IgD-negative memory B cell (primary cell): ENCODE data around the gene NOL3. TPM values are rescaled to one million over a fixed set of nuclear protein-coding genes. Genes with fewer than 3 reads are reported as not detected.

Experiments
- H3K27ac Mint-ChIP-seq, 3 donors: one replicate each; pipeline ENCODE4 v1.8.0; 2020 to 2022; ENCODE audit warnings: mild to moderate bottlenecking in 3 of 3, mixed read lengths in 3 of 3, moderate library complexity in 1 of 3
- H3K27me3 Mint-ChIP-seq: one replicate; pipeline ENCODE4 v1.8.0; 2021; ENCODE audit warnings: mixed read lengths
- H3K36me3 Mint-ChIP-seq: one replicate; pipeline ENCODE4 v1.8.0; 2020; ENCODE audit warnings: mild to moderate bottlenecking, mixed read lengths
- H3K4me1 Mint-ChIP-seq, 3 donors: one replicate each; pipeline ENCODE4 v1.8.0; 2020 to 2022; ENCODE audit warnings: mixed read lengths in 3 of 3, mild to moderate bottlenecking in 1 of 3
- H3K4me3 Mint-ChIP-seq, 4 donors: one replicate each; pipeline ENCODE4 v1.8.0; 2020 to 2022; ENCODE audit warnings: mild to moderate bottlenecking in 4 of 4, mixed read lengths in 4 of 4, moderate library complexity in 3 of 4
- H3K9me3 Mint-ChIP-seq, 3 donors: one replicate each; pipeline ENCODE4 v1.8.0; 2020 to 2021; ENCODE audit warnings: mixed read lengths in 3 of 3, mild to moderate bottlenecking in 1 of 3
- polyA plus RNA-seq: library from polyadenylated mRNA; unstranded; fragments of 300-500 nt; fragmentation: Illumina TruSeq; gene quantifications from one replicate; pipeline ENCODE4 v1.2.3, GENCODE V29; 2021

The NOL3 gene
- polyA plus RNA-seq, 1 donor from 2014 or later = not detected

DNA sequence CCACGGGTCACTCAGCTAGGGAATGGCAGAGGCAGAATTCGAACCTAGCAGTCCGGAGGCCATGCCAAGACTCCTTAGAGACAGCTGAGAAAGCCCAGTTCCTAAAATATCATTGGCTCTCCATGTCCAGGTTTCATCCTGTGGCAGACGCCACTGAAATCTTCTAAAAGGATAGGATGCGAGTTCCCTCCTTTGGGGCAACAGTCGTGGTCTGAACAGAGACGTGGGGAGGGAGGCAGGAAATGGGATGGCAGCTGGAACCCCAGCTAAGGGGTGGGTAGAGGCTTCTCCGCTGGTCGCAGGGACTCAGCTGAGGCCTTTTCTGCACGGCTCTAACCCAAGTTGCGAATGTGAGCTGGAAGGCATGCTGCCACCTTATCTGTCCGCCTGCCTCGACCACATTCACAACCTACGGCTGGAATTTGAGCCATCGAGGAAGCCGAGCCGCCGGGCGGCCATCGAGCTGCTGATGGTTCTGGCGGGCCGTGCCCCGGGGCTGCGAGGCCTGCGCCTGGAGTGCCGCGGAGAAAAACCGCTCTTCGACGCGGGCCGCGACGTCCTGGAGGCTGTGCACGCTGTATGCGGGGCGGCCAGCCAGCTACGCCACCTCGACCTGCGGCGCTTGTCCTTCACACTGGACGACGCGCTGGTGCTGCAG is 7.7 kb upstream of the NOL3 start:
- Mint-ChIP-seq H3K27ac (peak overlapping the region in 2 of 3 donors; percentile 82 to 97), H3K27me3 (peaks cover 41% of the 10 kb centered on the region), H3K4me1 (peaks cover 22 to 26% (median 25%) of the 10 kb centered on the region in 3 donors), H3K36me3 (no peaks in the 10 kb centered on the region), H3K4me3 (peak overlapping the region in 3 of 4 donors; percentile 75 to 99 (median 87)), H3K9me3 (no peaks in the 10 kb centered on the region)

DNA sequence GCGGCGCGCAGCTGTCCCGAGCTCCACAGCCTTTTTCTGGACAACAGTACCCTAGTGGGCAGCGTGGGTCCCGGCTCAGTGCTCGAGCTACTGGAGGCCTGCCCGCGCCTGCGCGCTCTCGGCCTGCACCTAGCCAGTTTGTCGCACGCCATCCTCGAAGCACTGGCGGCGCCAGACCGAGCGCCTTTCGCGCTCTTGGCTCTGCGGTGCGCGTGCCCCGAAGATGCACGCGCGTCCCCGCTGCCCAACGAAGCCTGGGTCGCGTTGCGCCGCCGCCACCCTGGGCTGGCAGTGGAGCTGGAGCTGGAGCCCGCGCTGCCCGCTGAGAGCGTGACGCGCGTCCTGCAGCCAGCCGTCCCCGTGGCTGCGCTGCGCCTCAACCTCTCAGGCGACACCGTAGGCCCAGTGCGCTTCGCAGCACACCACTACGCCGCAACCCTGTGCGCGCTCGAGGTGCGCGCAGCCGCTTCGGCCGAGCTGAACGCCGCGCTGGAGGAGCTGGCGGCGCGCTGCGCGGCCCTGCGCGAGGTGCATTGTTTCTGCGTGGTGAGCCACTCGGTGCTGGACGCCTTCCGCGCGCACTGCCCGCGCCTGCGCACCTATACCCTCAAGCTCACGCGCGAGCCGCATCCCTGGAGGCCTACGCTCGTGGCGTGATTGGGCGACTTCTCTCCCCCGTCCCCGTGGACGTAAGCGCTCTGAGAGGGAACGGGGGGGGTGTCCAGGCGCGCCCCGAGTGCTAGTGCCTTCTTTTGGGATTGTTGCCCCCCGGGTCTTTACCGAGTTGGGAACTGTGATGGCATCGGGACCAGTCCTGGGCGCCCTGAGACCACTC is 7.0 kb upstream of the NOL3 start:
- peaks cover 14 to 21% (median 18%) of the 10 kb centered on the region in 3 donors for H3K4me1 Mint-ChIP-seq
- no peaks in the 10 kb centered on the region for H3K9me3 Mint-ChIP-seq
- H3K27ac Mint-ChIP-seq = peak overlapping the region in 2 of 3 donors; percentile 63 to 64
- H3K36me3 Mint-ChIP-seq = no peaks in the 10 kb centered on the region
- H3K27me3 Mint-ChIP-seq = peaks cover 48% of the 10 kb centered on the region
- peak overlapping the region; percentile 68 to 99 (median 80) for H3K4me3 Mint-ChIP-seq

DNA sequence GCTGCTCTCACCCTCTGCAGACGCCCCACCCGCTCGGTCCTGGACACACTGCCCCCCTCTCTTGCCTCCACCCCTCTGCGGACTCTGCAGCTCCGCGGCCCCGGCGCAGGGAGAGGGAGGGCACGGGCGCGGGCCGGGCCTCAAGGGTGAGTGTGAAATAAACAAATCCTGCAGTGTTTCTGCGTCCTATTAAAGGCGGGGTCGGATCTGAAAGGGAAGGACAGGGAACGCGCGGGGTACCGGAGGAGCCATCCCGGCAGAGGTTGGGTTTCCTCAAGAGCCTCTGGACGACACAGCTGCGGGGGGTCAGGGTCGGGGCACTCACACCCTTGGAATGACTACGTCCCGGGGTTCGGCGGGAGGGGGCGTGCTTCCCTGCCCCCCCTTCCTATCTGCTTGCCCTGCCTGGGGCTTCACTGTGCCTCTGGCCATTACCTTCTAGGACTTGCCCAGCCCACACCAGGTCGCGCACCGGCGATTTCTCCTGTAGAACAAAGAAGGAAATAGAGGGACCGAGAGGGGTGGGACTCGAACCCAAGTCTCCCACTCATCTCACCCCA is 6.3 kb upstream of the NOL3 start:
- H3K4me3 Mint-ChIP-seq = peak overlapping the region; percentile 68 to 82 (median 72)
- H3K27me3 Mint-ChIP-seq = peaks cover 54% of the 10 kb centered on the region
- H3K36me3 Mint-ChIP-seq = no peaks in the 10 kb centered on the region
- H3K9me3 Mint-ChIP-seq = no peaks in the 10 kb centered on the region
- H3K4me1 Mint-ChIP-seq = peaks cover 11 to 14% (median 12%) of the 10 kb centered on the region in 3 donors
- H3K27ac Mint-ChIP-seq = peak overlapping the region in 2 of 3 donors; percentile 63 to 64

DNA sequence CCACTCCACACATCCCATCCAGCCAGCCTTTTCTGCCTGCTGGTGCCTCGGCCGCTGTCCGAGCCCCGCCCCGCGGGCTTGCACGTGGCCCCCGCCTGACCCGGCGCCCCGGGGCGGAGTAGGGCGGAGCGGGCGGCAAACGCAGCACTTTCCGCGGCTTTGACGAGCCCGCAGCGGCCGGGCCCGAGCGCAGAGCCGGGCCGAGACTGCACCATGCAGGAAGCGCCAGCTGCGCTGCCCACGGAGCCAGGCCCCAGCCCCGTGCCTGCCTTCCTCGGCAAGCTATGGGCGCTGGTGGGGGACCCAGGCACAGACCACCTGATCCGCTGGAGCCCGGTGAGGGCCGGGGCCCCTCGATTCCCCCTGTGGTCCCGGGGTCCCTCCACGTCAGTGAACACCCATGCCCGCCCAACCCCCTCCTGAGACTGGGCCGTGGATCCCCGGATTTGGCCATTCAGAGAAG is 5.7 kb upstream of the NOL3 start, which contains the start of gene HSF4:
Gene HSF4 (plus strand): TSS at position 147 of the 463 bp plus-strand sequence. CDS start 67 bp downstream, at position 214.
- H3K27me3 Mint-ChIP-seq = peaks cover 54% of the 10 kb centered on the region
- H3K9me3 Mint-ChIP-seq = no peaks in the 10 kb centered on the region
- H3K4me3 Mint-ChIP-seq = peak within 1 kb of the TSS; percentile 68 to 82 (median 76)
- peak within 1 kb of the TSS in 2 of 3 donors; percentile 63 to 79 for H3K27ac Mint-ChIP-seq
- H3K4me1 Mint-ChIP-seq = peaks cover 12 to 15% (median 12%) of the 10 kb centered on the region in 3 donors
- H3K36me3 Mint-ChIP-seq = no peaks in the 10 kb centered on the region

DNA sequence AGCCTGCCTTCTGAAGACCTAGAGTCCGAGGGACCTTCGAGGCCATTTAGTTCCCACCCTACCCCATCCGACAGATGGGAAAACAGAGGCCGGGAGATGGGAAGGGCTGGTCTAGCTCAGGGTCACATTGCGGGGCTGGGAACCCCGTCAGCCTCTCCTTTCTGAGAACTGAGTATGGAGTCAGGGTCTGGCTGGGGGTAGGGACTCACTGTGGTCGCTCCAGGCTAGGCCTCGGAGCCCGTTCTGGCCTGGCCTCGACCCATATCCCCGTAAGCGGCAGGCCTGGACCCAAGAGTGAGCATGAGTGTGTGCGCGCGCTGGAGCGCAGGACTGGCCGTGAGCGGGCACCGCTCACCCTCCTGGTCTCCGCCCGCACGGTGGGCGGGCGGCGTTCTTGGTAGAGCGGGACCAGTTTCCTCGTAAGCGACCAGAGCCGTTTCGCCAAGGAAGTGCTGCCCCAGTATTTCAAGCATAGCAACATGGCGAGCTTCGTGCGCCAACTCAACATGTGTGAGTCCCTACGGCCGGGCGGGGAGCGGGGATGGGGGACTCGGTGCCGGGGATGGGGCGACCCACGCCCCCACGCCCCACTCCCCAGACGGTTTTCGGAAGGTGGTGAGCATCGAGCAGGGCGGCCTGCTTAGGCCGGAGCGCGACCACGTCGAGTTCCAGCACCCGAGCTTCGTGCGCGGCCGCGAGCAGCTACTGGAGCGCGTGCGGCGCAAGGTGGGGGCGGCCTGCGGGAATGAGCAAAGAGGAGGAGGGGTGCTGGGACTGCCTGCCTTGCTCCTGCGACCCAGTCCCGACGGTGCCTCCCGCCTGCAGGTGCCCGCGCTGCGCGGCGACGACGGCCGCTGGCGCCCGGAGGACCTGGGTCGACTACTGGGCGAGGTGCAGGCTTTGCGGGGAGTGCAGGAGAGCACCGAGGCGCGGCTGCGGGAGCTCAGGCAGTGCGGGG is 4.9 kb upstream of the NOL3 start:
- H3K4me3 Mint-ChIP-seq = peak overlapping the region; percentile 12 to 75 (median 64)
- H3K4me1 Mint-ChIP-seq = peaks cover 14 to 20% (median 15%) of the 10 kb centered on the region in 3 donors
- no peaks in the 10 kb centered on the region for H3K36me3 Mint-ChIP-seq
- peaks cover 60% of the 10 kb centered on the region for H3K27me3 Mint-ChIP-seq
- peak overlapping the region in 1 of 3 donors; percentile 79 for H3K27ac Mint-ChIP-seq
- H3K9me3 Mint-ChIP-seq = no peaks in the 10 kb centered on the region

DNA sequence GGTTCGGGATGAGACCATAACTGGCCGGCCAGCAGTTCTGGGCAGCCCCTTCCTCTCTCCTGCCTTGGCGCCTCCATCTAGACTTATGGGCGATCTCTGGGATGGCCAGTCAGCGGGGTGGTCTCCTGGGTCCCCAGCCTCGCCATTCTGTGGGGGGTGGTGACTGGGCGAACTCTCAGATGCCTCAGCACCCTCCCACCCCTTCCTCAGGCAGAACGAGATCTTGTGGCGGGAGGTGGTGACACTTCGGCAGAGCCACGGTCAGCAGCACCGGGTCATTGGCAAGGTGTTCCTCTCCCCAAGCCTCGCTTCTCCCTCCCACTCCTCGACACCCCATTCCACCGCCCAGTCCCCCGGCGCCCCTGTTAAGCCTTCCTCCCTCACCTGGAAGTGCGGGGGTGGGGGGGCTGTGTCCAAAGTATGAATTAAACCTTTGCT is 4.2 kb upstream of the NOL3 start:
- Mint-ChIP-seq H3K36me3 (no peaks in the 10 kb centered on the region), H3K9me3 (no peaks in the 10 kb centered on the region), H3K4me1 (peaks cover 13 to 18% (median 15%) of the 10 kb centered on the region in 3 donors), H3K27me3 (peaks cover 62% of the 10 kb centered on the region), H3K4me3 (peak overlapping the region in 1 of 4 donors; percentile 12), H3K27ac (peak overlapping the region in 1 of 3 donors; percentile 39)

DNA sequence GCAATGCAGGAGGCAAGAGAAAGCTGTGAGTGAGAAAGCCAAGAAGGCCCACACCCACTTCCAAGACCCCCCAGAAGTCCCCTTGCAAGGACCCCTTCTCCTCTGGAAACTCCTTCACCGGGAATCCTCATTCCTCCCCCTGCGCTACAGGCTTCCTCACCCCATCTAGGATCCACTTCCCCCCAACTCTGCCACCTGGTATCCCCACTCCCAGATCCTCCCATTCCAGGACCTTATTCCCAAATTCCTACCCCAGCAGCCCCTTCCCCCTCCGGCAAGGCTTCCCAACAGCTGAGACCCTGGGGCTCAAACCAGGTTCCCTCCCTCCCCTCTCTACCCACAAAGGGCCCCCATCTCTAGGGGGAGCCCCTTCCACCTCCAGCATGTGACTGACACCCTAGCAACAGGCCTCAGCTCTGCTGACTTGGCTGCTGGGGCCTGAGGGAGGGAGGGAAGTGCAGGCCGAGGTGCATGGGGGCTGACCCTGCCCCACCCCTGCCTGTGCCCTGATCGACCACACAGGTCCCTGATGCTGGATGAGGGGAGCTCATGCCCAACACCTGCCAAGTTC is 3.7 kb upstream of the NOL3 start:
- Mint-ChIP-seq H3K36me3 (no peaks in the 10 kb centered on the region), H3K27me3 (peaks cover 64% of the 10 kb centered on the region), H3K4me1 (peaks cover 14 to 20% (median 15%) of the 10 kb centered on the region in 3 donors), H3K27ac (peak overlapping the region; percentile 39 to 88 (median 65)), H3K9me3 (no peaks in the 10 kb centered on the region), H3K4me3 (peak overlapping the region in 1 of 4 donors; percentile 60)

DNA sequence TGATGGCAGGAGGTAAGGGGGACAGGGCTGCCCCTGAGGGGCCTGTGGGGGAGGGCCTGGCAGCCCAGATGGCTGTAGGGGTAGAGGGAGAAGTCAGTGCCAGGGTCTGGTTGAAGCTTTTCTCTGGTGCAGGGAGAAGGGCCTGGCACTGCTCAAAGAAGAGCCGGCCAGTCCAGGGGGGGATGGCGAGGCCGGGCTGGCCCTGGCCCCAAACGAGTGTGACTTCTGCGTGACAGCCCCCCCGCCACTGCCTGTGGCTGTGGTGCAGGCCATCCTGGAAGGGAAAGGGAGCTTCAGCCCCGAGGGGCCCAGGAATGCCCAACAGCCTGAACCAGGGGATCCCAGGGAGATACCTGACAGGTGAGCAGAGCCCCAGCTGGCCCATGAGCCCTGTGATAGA is 2.8 kb upstream of the NOL3 start:
- H3K9me3 Mint-ChIP-seq = peaks cover 0 to 1% (median 0%) of the 10 kb centered on the region in 3 donors
- H3K4me3 Mint-ChIP-seq = peak overlapping the region in 1 of 4 donors; percentile 50
- H3K4me1 Mint-ChIP-seq = peaks cover 10 to 15% (median 15%) of the 10 kb centered on the region in 3 donors
- H3K27me3 Mint-ChIP-seq = peaks cover 63% of the 10 kb centered on the region
- H3K27ac Mint-ChIP-seq = no peak overlapping the region
- no peaks in the 10 kb centered on the region for H3K36me3 Mint-ChIP-seq

DNA sequence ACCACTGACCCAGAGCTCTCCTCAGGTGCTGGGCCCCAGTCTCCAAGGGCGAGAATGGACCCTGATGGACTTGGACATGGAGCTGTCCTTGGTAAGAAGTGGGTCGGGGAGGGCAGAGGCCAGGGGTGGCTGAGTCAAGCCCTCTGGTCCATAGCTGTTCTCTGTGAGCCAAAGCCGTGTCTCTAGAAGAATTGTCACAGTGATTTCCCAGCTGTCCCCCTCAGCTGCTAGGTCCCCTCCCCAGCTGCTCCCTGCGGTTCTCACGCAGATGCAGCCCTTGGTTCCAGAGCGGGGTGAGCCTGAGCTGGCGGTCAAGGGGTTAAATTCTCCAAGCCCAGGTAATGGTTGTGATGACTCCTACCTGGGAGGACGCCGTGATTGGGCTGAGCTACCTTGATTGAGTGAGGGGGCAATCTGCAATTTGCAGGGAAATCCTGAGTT is 1.3 kb upstream of the NOL3 start:
- Mint-ChIP-seq H3K27me3 (peaks cover 69% of the 10 kb centered on the region), H3K36me3 (peaks cover 1% of the 10 kb centered on the region), H3K27ac (peak overlapping the region in 1 of 3 donors; percentile 5), H3K4me3 (no peak overlapping the region), H3K4me1 (peaks cover 18 to 25% (median 20%) of the 10 kb centered on the region in 3 donors), H3K9me3 (peaks cover 0 to 2% (median 0%) of the 10 kb centered on the region in 3 donors)

DNA sequence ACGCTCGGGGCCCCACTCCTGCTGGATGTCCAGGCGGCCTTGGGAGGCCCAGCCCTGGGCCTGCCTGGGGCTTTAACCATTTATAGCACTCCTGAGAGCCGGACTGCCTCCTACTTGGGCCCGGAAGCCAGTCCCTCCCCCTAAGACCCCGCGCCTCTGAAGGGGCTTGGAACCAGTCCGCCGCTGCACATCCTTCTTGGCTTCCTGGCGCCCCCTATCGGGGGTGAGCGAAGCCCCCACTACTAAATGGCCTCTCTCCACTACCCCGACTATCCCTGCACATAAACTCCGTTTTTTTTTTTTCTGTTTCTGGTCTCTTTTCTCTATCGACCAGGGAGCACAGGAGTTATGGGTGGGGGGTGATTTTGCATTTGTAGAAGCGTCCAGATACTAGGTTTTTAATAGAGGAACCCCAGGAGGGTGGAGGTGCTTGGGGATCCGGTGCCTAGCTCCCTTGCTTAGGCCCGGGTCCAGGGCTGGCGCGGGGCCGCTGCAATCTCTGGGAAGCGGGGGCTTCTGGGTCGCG is 633 bp upstream of the NOL3 start:
- Mint-ChIP-seq H3K27me3 (peaks cover 68% of the 10 kb centered on the region), H3K4me1 (peaks cover 18 to 26% (median 19%) of the 10 kb centered on the region in 3 donors), H3K9me3 (peaks cover 0 to 2% (median 0%) of the 10 kb centered on the region in 3 donors), H3K36me3 (peaks cover 1% of the 10 kb centered on the region), H3K4me3 (peak overlapping the region in 3 of 4 donors; percentile 68 to 87 (median 85)), H3K27ac (peak overlapping the region in 1 of 3 donors; percentile 35)

DNA sequence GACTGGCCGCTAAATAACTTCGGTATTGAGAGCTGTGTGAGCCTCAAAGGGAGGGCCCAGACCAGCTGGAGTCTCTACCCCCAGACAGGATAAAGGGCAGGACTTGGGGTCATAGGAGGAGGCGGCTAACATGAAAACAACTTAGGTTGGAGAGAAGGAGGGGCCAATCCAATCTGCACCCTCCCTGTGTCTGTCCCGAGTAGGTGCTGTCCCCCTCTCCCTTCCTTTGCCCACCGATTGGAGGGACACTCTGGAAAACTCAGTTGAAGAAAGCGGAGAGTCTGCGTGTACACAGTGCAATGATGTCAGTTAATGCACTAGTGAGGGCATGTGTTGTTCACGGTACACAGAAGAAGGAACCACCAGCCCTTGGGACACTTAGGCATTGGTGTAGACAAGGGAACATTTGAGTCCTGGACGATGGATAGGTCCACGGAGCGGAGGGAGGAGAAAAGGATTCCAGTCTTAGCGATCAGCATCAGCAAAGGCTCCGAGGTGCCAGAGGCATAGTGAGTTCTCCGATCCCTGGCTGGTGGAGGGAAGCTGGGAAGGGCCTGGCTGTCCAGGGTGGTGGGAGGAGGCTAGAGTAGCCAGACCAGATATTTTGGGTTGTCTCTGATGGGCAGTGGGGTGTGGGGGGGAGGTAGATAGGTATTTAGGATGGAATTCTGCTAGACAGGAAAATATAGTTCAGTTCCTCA is 761 bp downstream of the NOL3 start:
- Mint-ChIP-seq H3K9me3 (peaks cover 0 to 2% (median 0%) of the 10 kb centered on the region in 3 donors), H3K4me1 (peaks cover 15 to 26% (median 18%) of the 10 kb centered on the region in 3 donors), H3K4me3 (peak overlapping the region in 2 of 4 donors; percentile 65 to 72), H3K36me3 (peaks cover 1% of the 10 kb centered on the region), H3K27me3 (peaks cover 61% of the 10 kb centered on the region), H3K27ac (peak overlapping the region in 1 of 3 donors; percentile 23)

DNA sequence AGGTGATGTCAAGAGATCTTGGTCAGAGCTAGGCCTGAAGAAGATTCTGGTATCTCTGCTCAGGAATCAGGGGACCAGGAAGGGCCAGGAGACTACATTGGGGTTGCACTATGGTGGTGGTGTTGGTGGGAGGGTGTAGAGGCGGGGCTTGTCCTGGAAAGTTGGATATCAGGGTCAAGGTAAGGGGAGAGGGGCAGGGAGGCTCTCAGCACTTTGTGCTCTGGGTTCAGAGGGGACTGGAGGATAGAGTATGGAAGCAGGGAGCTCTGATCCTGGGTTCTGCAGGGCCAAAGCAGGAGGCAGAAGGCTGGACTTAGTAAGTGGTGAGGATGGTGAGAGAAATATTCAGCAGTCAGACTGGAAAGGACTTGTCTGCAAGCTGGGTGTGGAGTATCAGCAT is 3.0 kb downstream of the NOL3 start:
- H3K27me3 Mint-ChIP-seq = peaks cover 53% of the 10 kb centered on the region
- H3K4me3 Mint-ChIP-seq = peak overlapping the region; percentile 75 to 87 (median 84)
- peaks cover 16 to 26% (median 20%) of the 10 kb centered on the region in 3 donors for H3K4me1 Mint-ChIP-seq
- peaks cover 0 to 2% (median 0%) of the 10 kb centered on the region in 3 donors for H3K9me3 Mint-ChIP-seq
- H3K27ac Mint-ChIP-seq = peak overlapping the region in 2 of 3 donors; percentile 17 to 18
- H3K36me3 Mint-ChIP-seq = peaks cover 1% of the 10 kb centered on the region
